GM19455 (cell line): ENCODE results near the gene DNAH6.

Experiments
- ATAC-seq: cut with Tn5 transposase; IDR thresholded peaks from one replicate; pipeline ENCODE4 v1.9.1; 2021; ENCODE audit not compliant: unreplicated experiment

The DNAH6 gene

GRCh38 chr2:84687498-84688149 lies 171.3 kb downstream of the DNAH6 start:
- no peak for ATAC-seq

GRCh38 chr2:84690225-84690624 lies 173.9 kb downstream of the DNAH6 start:
- ATAC-seq: no peak

GRCh38 chr2:84694088-84694622 lies 177.9 kb downstream of the DNAH6 start:
- no peak for ATAC-seq

DNA sequence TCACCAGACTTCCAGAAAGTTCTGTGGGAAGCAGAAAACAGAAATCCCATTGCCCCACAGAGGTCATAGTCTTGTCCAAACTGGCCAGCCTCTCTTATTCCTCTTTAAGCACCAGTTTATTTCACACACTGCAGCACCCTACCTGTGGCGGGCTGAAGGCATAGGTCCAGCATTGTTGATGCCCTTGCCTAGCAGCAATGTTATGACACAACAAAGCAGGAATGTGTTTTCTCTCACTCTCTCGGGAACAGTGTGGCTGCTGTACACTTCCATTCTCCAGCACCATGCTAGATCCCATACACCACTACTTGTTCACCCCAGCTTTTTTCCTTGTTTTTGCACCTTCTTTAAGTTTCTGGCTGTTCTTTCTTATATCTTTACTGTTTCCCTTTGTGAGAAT lies 181.6 kb downstream of the DNAH6 start:
- ATAC-seq: no peak

DNA sequence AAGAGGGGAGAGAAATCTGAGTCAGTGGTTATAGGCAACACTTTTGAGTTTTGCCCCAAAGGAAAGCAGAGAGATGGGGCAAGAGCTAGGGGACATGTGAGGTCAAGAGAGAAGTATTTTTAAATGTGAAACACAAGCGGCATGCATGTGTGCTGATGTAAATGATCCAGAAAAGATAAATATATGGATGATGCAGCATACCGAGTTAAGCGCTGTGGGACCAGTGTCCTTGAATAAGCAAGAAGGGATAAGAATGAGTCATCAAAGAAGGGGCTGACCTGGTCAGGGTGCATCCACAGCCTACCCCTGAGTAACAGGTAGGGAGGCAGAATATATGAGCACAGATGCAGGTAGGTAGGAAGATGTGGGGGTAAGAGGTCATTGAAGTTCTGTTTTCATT lies 183.7 kb downstream of the DNAH6 start:
- no peak for ATAC-seq

DNA sequence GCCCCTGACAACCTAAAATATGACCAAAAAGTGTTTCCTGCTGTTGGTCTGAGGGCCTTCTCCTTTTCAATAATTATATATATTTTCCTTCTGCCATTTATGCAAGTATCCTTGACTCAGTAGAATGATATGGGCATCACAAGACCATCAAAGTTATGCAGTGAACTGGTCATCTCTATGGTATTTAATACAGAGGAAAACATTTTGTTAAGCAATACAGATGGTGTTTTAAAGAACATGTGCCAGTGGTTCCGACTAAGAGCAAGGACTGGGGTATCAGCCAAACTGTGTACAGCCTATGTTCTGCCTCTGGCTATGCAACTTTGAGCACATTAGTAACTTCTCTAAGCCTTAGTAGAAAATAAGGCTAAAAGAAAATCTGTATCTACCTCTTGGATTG lies 185.6 kb downstream of the DNAH6 start:
- no peak for ATAC-seq

- ATAC-seq: no peak
Measured at GRCh38 chr2:84702941-84703340, 186.6 kb downstream of the DNAH6 start.

- ATAC-seq: no peak
Measured at GRCh38 chr2:84703831-84704230, 187.5 kb downstream of the DNAH6 start.

GRCh38 chr2:84704505-84705244 lies 188.4 kb downstream of the DNAH6 start:
- ATAC-seq: no peak

DNA sequence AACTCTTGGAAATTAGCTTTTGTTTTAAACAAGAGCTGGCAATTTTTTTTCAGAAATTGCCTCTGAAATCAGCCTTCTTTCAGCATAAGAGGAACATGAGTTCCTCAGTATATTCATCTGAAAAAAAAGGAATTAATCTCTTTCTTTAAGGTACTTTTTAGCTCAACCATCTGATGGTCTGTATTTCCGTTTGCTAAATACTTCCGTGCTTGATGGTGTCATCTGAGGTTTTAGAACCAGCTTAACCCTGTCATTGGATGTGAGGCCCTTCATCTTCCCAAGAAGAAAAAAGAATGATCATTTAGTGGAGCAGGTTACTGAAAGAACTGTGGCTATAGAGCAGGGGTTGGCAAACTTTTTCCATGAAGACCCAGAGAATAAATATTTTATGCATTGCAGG lies 189.6 kb downstream of the DNAH6 start:
- no peak for ATAC-seq

DNA sequence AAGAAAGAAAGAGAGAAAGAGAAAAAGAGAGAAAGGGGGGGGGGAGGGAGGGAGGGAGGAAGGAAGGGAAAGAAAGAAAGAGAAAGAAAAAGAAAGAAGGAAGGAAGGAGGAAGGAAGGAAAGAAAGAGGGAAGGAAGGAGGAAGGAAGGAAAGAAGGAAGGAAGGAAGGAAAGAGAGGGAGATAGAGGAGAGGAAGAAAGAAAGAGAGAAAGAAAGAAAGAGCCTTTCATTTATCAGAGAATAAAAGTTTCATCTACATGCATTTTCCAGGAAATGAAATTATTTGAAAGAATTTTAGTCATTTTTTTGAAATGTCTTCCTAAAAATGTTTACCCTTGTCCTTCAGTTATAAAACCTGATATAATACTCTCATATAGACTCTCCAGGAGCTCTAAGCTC lies 192.1 kb downstream of the DNAH6 start:
- ATAC-seq: no peak

GRCh38 chr2:84711651-84712050 lies 195.4 kb downstream of the DNAH6 start:
- no peak for ATAC-seq

DNA sequence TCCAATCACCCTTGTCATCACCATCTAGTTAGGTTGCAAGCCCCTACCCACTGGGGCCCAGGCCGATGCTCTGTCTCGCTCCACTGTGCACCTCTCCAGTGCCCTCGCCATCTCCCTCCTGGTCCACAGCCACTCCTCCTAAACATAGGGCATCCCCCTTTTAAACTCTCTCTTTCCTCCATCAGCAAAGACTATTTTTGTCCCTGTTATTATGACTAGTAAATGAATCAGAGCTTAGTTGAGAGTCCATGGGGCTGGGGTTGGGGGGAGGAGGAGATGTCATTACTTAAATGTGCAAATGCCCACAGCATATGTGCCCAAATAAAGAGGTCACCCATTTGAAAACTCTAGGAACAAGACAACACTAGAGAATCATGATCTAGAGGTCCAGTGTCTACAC lies 197.1 kb downstream of the DNAH6 start:
- ATAC-seq: no peak

- ATAC-seq: no peak
Measured at GRCh38 chr2:84716564-84716963, 200.3 kb downstream of the DNAH6 start.

DNA sequence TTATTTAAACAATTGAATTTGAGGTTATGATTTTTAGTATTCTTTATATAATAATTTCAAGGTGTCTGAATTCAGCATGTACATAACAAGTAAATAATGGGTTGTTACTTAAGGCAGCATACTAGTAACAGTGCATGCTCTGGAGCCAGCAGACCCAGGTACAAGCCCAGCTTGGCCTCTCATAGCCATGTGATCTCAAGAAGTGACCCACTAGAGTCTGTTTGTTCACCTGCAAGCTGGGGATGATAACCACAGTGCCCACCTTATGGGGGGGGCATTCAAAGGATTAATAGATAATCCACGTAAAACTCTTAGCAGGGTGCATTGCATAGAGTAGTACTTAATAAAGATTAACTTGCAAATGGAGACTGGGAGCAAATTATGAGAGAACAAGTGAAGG lies 201.0 kb downstream of the DNAH6 start:
- no peak for ATAC-seq

DNA sequence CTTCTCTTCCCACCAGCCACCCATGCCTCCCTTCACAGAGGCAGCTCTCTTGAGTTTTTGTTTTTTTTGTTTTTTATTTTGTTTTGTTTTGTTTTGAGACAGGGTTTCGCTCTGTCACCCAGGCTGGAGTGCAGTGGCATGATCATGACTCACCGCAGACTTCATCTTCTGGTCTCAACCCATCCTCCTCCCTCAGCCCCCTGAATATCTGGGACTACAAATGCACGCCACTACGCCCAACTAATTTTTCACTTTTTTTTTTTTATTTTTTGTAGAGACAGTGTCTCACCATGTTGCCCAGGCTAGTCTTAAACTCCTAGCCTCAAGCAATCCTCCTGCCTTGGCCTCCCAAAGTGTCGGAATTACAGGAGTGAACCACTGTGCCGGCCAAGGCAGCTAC lies 203.1 kb downstream of the DNAH6 start:
- no peak for ATAC-seq

- no peak for ATAC-seq
Measured at GRCh38 chr2:84723831-84724230, 207.5 kb downstream of the DNAH6 start.

- no peak for ATAC-seq
Measured at GRCh38 chr2:84725717-84726116, 209.4 kb downstream of the DNAH6 start.

DNA sequence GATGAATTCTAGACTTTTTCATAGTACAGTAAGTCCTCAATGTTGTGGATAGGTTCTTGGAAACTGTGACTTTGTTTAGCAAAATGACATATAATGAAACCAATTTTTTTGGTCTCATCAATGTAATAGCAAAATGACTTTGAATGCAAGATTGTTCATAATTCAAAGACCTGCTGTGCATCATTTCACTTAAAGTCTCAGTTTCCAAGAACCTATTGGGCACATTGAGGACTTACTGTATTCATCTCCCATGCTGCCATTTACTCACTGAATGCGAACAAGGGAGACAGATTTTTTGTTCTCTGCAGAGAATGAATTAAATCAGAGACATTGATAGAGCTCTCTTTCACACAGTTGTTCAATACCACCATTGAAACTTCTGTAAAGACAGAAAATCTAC lies 211.0 kb downstream of the DNAH6 start:
- ATAC-seq: no peak

- no peak for ATAC-seq
Measured at GRCh38 chr2:84729224-84729623, 212.9 kb downstream of the DNAH6 start.

DNA sequence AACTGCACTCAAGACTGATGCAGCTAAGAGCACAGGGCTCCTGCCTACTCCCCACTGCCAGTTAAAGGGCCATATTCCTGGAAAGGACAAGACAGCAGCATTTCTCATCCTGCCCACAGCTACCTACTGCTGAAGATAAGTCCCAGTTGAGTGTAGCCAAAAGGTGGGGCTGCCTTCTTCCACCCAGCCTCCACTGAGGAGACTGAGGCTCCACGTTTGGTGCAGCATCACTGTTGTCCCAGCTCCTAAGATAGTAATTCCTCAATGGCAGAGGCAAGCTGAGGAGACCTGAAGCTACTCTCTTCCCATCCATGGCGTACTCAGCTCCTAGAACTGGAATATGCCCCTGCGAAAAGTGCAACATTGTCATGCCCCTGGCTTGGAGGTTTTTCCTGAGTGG lies 214.9 kb downstream of the DNAH6 start:
- no peak for ATAC-seq

DNA sequence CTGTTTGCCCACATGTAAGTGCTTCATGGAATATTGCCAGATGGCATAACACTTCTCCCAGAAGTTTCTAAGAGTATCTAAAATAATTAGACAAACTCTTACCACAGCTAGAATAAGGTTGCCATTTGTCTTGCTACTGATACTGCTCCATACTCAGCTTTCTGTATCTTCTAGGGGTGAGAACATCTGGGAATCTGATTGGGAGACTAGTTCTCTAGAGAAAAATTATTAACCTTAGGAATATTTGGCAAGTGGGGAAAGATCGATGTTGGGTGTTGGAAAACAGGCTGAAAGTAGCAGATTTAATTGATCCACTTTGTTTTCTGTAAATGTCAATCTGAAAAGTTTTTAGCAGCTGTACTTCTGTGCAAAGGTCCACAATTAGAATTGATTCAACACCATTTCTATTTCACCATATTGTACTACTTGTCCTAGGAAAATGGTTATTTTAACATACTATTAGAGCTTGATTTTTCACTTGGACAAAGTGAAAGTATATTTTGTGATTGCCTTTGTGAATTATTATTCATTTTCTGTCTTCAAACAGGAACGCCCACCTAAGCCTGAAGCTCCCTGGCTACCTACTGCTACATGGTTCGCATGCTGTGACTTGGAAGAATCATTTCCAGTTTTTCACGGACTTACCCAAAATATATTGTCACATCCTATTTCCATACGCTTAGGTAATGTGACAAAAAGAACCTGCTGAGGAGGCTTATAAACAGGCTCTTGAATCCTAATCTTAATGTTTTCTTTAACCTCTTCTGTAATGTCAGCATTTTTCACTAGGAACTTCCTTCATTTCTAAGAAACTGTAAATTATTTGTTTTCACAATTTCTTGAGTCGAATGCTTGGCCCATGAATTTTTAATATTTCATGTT lies 216.8 kb downstream of the DNAH6 start:
- no peak for ATAC-seq
